HG03103 (cell line): ENCODE measurements around the gene FBXL5.

Source experiments
- ATAC-seq: cut with Tn5 transposase; IDR thresholded peaks from one replicate; pipeline ENCODE4 v1.9.1; 2021; ENCODE audit warnings: low read depth; ENCODE audit not compliant: unreplicated experiment

FBXL5 gene

GRCh38 chr4:15568821-15569220 is 86.3 kb downstream of the FBXL5 start:
- no peak for ATAC-seq

- ATAC-seq: no peak
These were observed 91.3 kb downstream of the FBXL5 start for GRCh38 chr4:15563871-15564270.

GRCh38 chr4:15562623-15563022 is 92.5 kb downstream of the FBXL5 start:
- ATAC-seq: no peak

- ATAC-seq: no peak
These were observed 93.0 kb downstream of the FBXL5 start for GRCh38 chr4:15562114-15562513.

GRCh38 chr4:15558561-15558960 is 96.6 kb downstream of the FBXL5 start:
- no peak for ATAC-seq

- ATAC-seq: no peak
These were observed 97.2 kb downstream of the FBXL5 start for GRCh38 chr4:15557786-15558550.

- no peak for ATAC-seq
These were observed 98.6 kb downstream of the FBXL5 start for GRCh38 chr4:15556511-15557092.
